Endodermal cell (in vitro differentiated cells): ENCODE measurements around the gene YPEL1. TPM values are rescaled to one million over a fixed set of nuclear protein-coding genes. Genes with fewer than 3 reads are reported as not detected.

Experiments
- DNase-seq: peaks from one replicate; pipeline ENCODE4 v3.0.0-alpha.2; 2017
- H3K27ac ChIP-seq: 2 replicates; pipeline ENCODE4 v1.5.1; 2013; ENCODE audit warnings: mild to moderate bottlenecking, low read depth, low read length, moderate library complexity
- H3K27me3 ChIP-seq: 2 replicates; pipeline ENCODE4 v1.6.1; 2013; ENCODE audit warnings: mild to moderate bottlenecking, low read length, moderate library complexity; ENCODE audit not compliant: insufficient read depth, control insufficient read depth, poor library complexity, severe bottlenecking
- H3K36me3 ChIP-seq: 2 replicates; pipeline ENCODE4 v1.7.0; 2013; ENCODE audit warnings: mild to moderate bottlenecking, low read length, moderate library complexity; ENCODE audit not compliant: control insufficient read depth, insufficient read depth
- H3K4me1 ChIP-seq: one replicate; pipeline ENCODE4 v1.7.0; 2013; ENCODE audit warnings: low read length; ENCODE audit not compliant: control insufficient read depth, insufficient read depth
- H3K4me3 ChIP-seq: 2 replicates; pipeline ENCODE4 v1.5.1; 2013; ENCODE audit warnings: mild to moderate bottlenecking, low read length, moderate library complexity
- H3K9ac ChIP-seq: 2 replicates; pipeline ENCODE4 v1.6.1; 2013; ENCODE audit warnings: mild to moderate bottlenecking, low read length, moderate library complexity; ENCODE audit not compliant: poor library complexity, severe bottlenecking; ENCODE audit errors: extremely low read depth
- H3K9me3 ChIP-seq: 2 replicates; pipeline ENCODE4 v1.6.1; 2013; ENCODE audit warnings: mild to moderate bottlenecking, low read length, moderate library complexity; ENCODE audit not compliant: control insufficient read depth
- H3K27ac Mint-ChIP-seq: 2 replicates; pipeline ENCODE4 v1.8.0; 2020; ENCODE audit warnings: mixed read lengths
- H3K27me3 Mint-ChIP-seq: 2 replicates; pipeline ENCODE4 v1.8.0; 2021; ENCODE audit warnings: mild to moderate bottlenecking, mixed read lengths; ENCODE audit not compliant: insufficient read depth
- H3K36me3 Mint-ChIP-seq: 2 replicates; pipeline ENCODE4 v1.8.0; 2020; ENCODE audit warnings: low read depth, mixed read lengths
- H3K4me1 Mint-ChIP-seq: 2 replicates; pipeline ENCODE4 v1.8.0; 2020; ENCODE audit warnings: mixed read lengths
- H3K4me3 Mint-ChIP-seq: 2 replicates; pipeline ENCODE4 v1.8.0; 2020; ENCODE audit warnings: mild to moderate bottlenecking, moderate library complexity, mixed read lengths
- H3K9me3 Mint-ChIP-seq: 2 replicates; pipeline ENCODE4 v1.8.0; 2020; ENCODE audit warnings: mild to moderate bottlenecking, mixed read lengths
- CTCF ChIP-seq: fragments of 200-600 bp; sonication (generic); conservative IDR thresholded peaks from 2 replicates; pipeline ENCODE4 v1.5.0; 2021; ENCODE audit warnings: antibody characterized with exemption, mild to moderate bottlenecking
- WGBS, 2 experiments: methylation state at CpG; one replicate each; pipeline versions ENCODE4 v1.1.5 to v1.1.7; 2013; ENCODE audit warnings: missing lambda C conversion rate in 2 of 2, mixed read lengths in 1 of 2; ENCODE audit not compliant: insufficient coverage in 1 of 2, insufficient read length in 1 of 2; 5-methylcytosine and 5-hydroxymethylcytosine counted together
- total RNA-seq, 2 donors: library from RNA; stranded (reverse); fragmentation: NEBNext Ultra II Directional in 1 of 2; extraction: Animal tissue kit (Norgen Biotek cat#: 25700) in 1 of 2; gene quantifications; 2 replicates in 1 of 2; 3 replicates in 1 of 2; pipeline ENCODE4 v1.2.1, GENCODE V29; 2021

Gene YPEL1
- total RNA-seq, 2 donors from 2014 or later, result 13.4 to 23.4 TPM

DNA sequence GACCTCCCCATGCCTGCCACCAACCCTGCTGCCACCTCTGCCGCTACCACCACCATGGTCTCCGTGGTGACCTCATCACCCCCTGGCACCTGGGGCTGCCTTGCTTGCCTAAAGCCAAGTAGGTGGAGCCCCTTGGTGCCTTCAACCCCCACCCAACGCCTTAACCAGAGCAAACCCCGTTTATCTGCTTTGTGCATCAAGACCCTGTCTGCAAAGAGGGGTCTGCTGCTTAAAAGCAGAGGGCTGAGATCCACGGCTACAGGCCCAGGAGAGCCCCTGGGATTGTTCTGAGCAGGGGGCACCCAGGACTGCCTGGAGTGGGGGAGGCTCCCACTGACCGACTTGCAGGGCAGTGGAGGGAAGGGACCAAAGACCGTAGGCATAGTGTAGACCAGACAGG lies 74.7 kb downstream of the YPEL1 start:
- Mint-ChIP-seq H3K4me1 (peaks cover 6% of the 10 kb centered on the region), H3K36me3 (no peaks in the 10 kb centered on the region), H3K27me3 (peaks cover 37% of the 10 kb centered on the region), H3K27ac (no peak overlapping the region), H3K4me3 (no peak overlapping the region), H3K9me3 (no peaks in the 10 kb centered on the region)
- Histone ChIP-seq H3K27ac (no peak overlapping the region), H3K9ac (no peak overlapping the region), H3K9me3 (no peaks in the 10 kb centered on the region), H3K4me3 (no peak overlapping the region), H3K36me3 (no peaks in the 10 kb centered on the region), H3K27me3 (peaks cover 13% of the 10 kb centered on the region), H3K4me1 (no peaks in the 10 kb centered on the region)
- DNase-seq, result no peak
- WGBS, 2 experiments, result 66 to 79% methylated on average over 3 to 7 of the region's 7 CpGs
- no peak for TF ChIP-seq CTCF

DNA sequence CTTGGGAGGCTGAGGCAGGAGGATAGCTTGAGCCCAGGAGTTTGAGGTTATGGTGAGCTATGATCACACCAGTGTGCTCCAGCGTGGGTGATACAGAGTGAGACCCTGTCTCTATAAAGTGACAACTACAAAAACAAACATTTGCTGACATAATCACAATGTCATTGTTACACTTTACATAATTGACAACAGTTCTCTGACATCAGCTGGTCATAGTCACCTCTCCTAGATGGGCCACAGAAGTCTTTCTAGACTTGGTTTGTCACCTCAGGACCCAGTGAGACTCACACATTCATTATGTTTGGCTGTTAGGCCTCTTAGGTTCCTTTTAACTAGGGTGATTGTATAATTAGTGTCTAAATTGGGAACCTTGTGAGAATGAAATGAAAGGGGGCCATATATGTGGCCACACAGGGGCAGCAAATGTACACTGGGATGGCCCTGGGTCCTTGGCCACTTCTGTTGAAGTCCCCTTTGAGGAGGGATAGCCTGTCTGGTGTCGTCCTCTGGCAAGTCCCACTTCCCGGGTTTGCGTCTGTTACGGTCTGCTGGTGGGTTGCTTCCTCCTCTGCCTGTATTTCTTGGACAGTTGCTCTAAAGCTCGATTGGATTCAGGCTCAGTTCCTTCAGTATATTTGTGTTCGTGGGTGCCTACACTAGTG lies 75.6 kb downstream of the YPEL1 start:
- Mint-ChIP-seq H3K27ac (no peak overlapping the region), H3K36me3 (no peaks in the 10 kb centered on the region), H3K27me3 (peaks cover 37% of the 10 kb centered on the region), H3K4me3 (no peak overlapping the region), H3K9me3 (no peaks in the 10 kb centered on the region), H3K4me1 (peaks cover 6% of the 10 kb centered on the region)
- peaks cover 13% of the 10 kb centered on the region for H3K27me3 ChIP-seq
- WGBS, 2 experiments, result 86 to 91% methylated on average over 5 to 7 of the region's 7 CpGs
- no peak overlapping the region for H3K27ac ChIP-seq
- H3K36me3 ChIP-seq, result no peaks in the 10 kb centered on the region
- DNase-seq, result no peak
- no peaks in the 10 kb centered on the region for H3K4me1 ChIP-seq
- no peak overlapping the region for H3K4me3 ChIP-seq
- TF ChIP-seq CTCF, result no peak
- H3K9me3 ChIP-seq, result no peaks in the 10 kb centered on the region
- H3K9ac ChIP-seq, result no peak overlapping the region

DNA sequence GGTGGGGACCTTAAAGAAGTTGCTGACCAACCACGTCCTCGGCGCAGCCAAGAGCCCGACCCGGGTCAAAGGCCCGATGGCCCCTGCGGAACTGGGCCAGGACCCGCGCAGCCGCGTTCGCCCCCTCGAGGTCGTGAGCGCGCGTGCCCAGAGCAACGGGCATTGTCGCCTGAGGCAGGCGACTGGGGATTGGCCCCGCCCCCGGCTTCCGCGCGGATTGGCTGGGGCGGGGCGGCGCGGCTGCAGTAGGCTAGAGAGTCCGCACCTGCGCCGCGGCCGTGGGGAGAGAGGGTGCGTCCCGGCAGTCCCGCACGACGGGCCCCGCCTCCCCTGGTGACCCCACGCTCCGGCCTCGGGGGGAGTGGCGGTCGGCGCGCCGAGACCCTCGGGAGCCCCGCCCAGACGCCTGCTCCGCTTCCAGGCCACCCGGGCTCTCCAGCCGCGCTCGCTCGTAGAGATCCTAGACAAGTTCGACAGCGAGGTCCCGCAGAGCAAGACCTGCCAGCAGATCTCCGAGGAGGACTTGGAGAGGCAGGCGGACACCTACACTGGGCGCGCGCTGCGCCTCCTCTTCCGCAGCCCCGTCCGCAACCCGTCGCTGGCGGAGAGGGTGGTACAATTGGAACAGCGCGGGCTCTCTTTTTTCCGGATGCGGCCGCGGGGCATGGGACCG lies 78.1 kb downstream of the YPEL1 start:
- Histone ChIP-seq H3K36me3 (peaks cover 15% of the 10 kb centered on the region), H3K9me3 (no peaks in the 10 kb centered on the region), H3K27ac (peak overlapping the region; percentile 84), H3K27me3 (peaks cover 13% of the 10 kb centered on the region), H3K4me3 (peak overlapping the region; percentile 76), H3K9ac (peak overlapping the region; percentile 11), H3K4me1 (peaks cover 9% of the 10 kb centered on the region)
- DNase-seq, result peak; percentile 91
- Mint-ChIP-seq H3K27ac (no peak overlapping the region), H3K4me3 (peak overlapping the region; percentile 65), H3K9me3 (no peaks in the 10 kb centered on the region), H3K27me3 (peaks cover 25% of the 10 kb centered on the region), H3K36me3 (peaks cover 3% of the 10 kb centered on the region), H3K4me1 (peaks cover 6% of the 10 kb centered on the region)
- peak; percentile 45 for TF ChIP-seq CTCF
- 1 to 2% methylated on average over 40 to 79 of the region's 79 CpGs for WGBS, 2 experiments
